CD8-positive, alpha-beta memory T cell (primary cell): ENCODE measurements around the gene GRIA1. TPM values are rescaled to one million over a fixed set of nuclear protein-coding genes. Genes with fewer than 3 reads are reported as not detected.

ENCODE experiments used
- CTCF ChIA-PET: fragments of 350-600 bp; sonication (Branson Sonifier 250); formaldehyde crosslinking; loops from one replicate; lab custom pipeline; 2021; ENCODE audit warnings: antibody characterized with exemption; lab: Charles Lee
- POLR2A ChIA-PET: fragments of 350-600 bp; sonication (Branson Sonifier 250); formaldehyde crosslinking; loops from one replicate; lab custom pipeline; 2021; ENCODE audit warnings: antibody characterized with exemption; lab: Charles Lee
- DNase-seq, 5 donors: peaks; one replicate each; pipeline versions ENCODE4 v3.0.0 to v3.0.0-alpha.2; 2020 to 2022; ENCODE audit warnings: mixed read lengths in 1 of 5
- H3K27ac ChIP-seq: one replicate; pipeline ENCODE4 v1.7.0; 2013; ENCODE audit warnings: low read depth, mild to moderate bottlenecking, low read length, moderate library complexity
- H3K27me3 ChIP-seq: 2 replicates; pipeline ENCODE4 v1.7.0; 2013; ENCODE audit warnings: low read length, mild to moderate bottlenecking; ENCODE audit not compliant: insufficient read depth, poor library complexity, severe bottlenecking
- H3K36me3 ChIP-seq: 2 replicates; pipeline ENCODE4 v1.7.0; 2013; ENCODE audit warnings: mild to moderate bottlenecking, low read length, moderate library complexity; ENCODE audit not compliant: insufficient read depth
- H3K4me1 ChIP-seq: 2 replicates; pipeline ENCODE4 v1.7.0; 2013; ENCODE audit warnings: mild to moderate bottlenecking, low read length, moderate library complexity; ENCODE audit not compliant: insufficient read depth
- H3K4me3 ChIP-seq: 2 replicates; pipeline ENCODE4 v1.7.0; 2013; ENCODE audit warnings: mild to moderate bottlenecking, low read length
- H3K9me3 ChIP-seq: 2 replicates; pipeline ENCODE4 v1.7.0; 2013; ENCODE audit warnings: mild to moderate bottlenecking, low read length
- H3K27ac Mint-ChIP-seq, 8 donors: one replicate each; pipeline ENCODE4 v1.8.0; 2020 to 2021; ENCODE audit warnings: mixed read lengths in 8 of 8, mild to moderate bottlenecking in 6 of 8, inconsistent platforms in 3 of 8, moderate library complexity in 3 of 8
- H3K27me3 Mint-ChIP-seq, 2 donors: one replicate each; pipeline ENCODE4 v1.8.0; 2020 to 2021; ENCODE audit warnings: mixed read lengths in 2 of 2, mild to moderate bottlenecking in 1 of 2, moderate library complexity in 1 of 2
- H3K36me3 Mint-ChIP-seq, 3 donors: one replicate each; pipeline ENCODE4 v1.8.0; 2020 to 2021; ENCODE audit warnings: mixed read lengths in 3 of 3, inconsistent platforms in 1 of 3, mild to moderate bottlenecking in 1 of 3
- H3K4me1 Mint-ChIP-seq, 3 donors: one replicate each; pipeline ENCODE4 v1.8.0; 2020 to 2021; ENCODE audit warnings: mixed read lengths in 3 of 3, inconsistent platforms in 1 of 3, mild to moderate bottlenecking in 1 of 3
- H3K4me3 Mint-ChIP-seq, 7 donors: one replicate each; pipeline ENCODE4 v1.8.0; 2020 to 2021; ENCODE audit warnings: mixed read lengths in 7 of 7, mild to moderate bottlenecking in 6 of 7, moderate library complexity in 4 of 7, inconsistent platforms in 2 of 7
- H3K9me3 Mint-ChIP-seq, 5 donors: one replicate each; pipeline ENCODE4 v1.8.0; 2020 to 2022; ENCODE audit warnings: mixed read lengths in 5 of 5, mild to moderate bottlenecking in 3 of 5, moderate library complexity in 2 of 5, inconsistent platforms in 1 of 5
- polyA plus RNA-seq: library from polyadenylated mRNA; unstranded; fragments of 300-500 nt; fragmentation: Illumina TruSeq; gene quantifications from one replicate; pipeline ENCODE4 v1.2.3, GENCODE V29; 2021
- total RNA-seq, 2 experiments: library from RNA; stranded (reverse); gene quantifications; one replicate each; pipeline ENCODE4 v1.2.3, GENCODE V29; 2021

GRIA1 gene
- total and polyA plus RNA-seq, 3 experiments from 2014 or later = not detected

DNA sequence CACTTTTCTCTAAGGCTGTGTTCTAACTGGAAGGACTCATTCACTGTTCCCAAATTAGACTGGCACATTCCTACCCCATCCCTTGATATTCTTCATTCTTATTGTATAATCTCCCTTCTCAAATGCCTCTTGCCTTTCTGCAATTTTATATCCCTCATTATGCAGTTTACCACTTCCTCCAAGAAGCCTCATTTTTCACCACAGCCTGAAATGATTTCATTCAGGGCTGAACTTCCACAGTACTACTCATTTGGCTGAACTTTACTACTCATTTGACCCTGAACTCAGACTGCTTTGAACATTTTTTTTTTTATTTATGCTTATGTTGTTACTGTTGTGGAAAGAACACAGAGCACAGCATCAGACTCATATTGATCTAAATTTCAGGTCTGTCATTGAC lies 32.7 kb downstream of the GRIA1 start:
- no peak for DNase-seq
- ChIA-PET POLR2A (no interaction called here), CTCF (no interaction called here)
- H3K27me3 Mint-ChIP-seq = no peaks in the 10 kb centered on the region
- H3K9me3 ChIP-seq = no peaks in the 10 kb centered on the region
- no peaks in the 10 kb centered on the region for H3K4me1 ChIP-seq
- no peak overlapping the region for H3K27ac Mint-ChIP-seq
- no peaks in the 10 kb centered on the region for H3K36me3 Mint-ChIP-seq
- no peaks in the 10 kb centered on the region for H3K4me1 Mint-ChIP-seq
- H3K4me3 ChIP-seq = no peak overlapping the region
- no peaks in the 10 kb centered on the region for H3K36me3 ChIP-seq
- H3K9me3 Mint-ChIP-seq = no peaks in the 10 kb centered on the region
- H3K27me3 ChIP-seq = no peaks in the 10 kb centered on the region
- H3K4me3 Mint-ChIP-seq = no peak overlapping the region
- H3K27ac ChIP-seq = no peak overlapping the region

GRCh38 chr5:153523831-153524230 lies 33.4 kb downstream of the GRIA1 start:
- Histone ChIP-seq H3K9me3 (no peaks in the 10 kb centered on the region), H3K4me3 (no peak overlapping the region), H3K27ac (no peak overlapping the region), H3K4me1 (no peaks in the 10 kb centered on the region), H3K27me3 (no peaks in the 10 kb centered on the region), H3K36me3 (no peaks in the 10 kb centered on the region)
- no peak overlapping the region for H3K4me3 Mint-ChIP-seq
- H3K27me3 Mint-ChIP-seq = no peaks in the 10 kb centered on the region
- no peak for DNase-seq
- no peaks in the 10 kb centered on the region for H3K36me3 Mint-ChIP-seq
- POLR2A ChIA-PET = no interaction called here
- no peaks in the 10 kb centered on the region for H3K9me3 Mint-ChIP-seq
- H3K4me1 Mint-ChIP-seq = no peaks in the 10 kb centered on the region
- CTCF ChIA-PET = no interaction called here
- H3K27ac Mint-ChIP-seq = no peak overlapping the region

GRCh38 chr5:153525536-153525935 lies 35.1 kb downstream of the GRIA1 start:
- Histone ChIP-seq H3K4me1 (no peaks in the 10 kb centered on the region), H3K36me3 (no peaks in the 10 kb centered on the region), H3K4me3 (no peak overlapping the region), H3K9me3 (no peaks in the 10 kb centered on the region), H3K27me3 (no peaks in the 10 kb centered on the region), H3K27ac (no peak overlapping the region)
- no peak overlapping the region for H3K4me3 Mint-ChIP-seq
- H3K36me3 Mint-ChIP-seq = no peaks in the 10 kb centered on the region
- H3K27ac Mint-ChIP-seq = no peak overlapping the region
- DNase-seq = no peak
- no peaks in the 10 kb centered on the region for H3K27me3 Mint-ChIP-seq
- CTCF ChIA-PET = no interaction called here
- H3K4me1 Mint-ChIP-seq = no peaks in the 10 kb centered on the region
- POLR2A ChIA-PET = no interaction called here
- H3K9me3 Mint-ChIP-seq = no peaks in the 10 kb centered on the region

GRCh38 chr5:153530357-153531143 lies 40.1 kb downstream of the GRIA1 start:
- no peaks in the 10 kb centered on the region for H3K36me3 ChIP-seq
- no peaks in the 10 kb centered on the region for H3K4me1 Mint-ChIP-seq
- H3K4me3 Mint-ChIP-seq = no peak overlapping the region
- H3K27me3 ChIP-seq = no peaks in the 10 kb centered on the region
- H3K4me1 ChIP-seq = no peaks in the 10 kb centered on the region
- H3K27me3 Mint-ChIP-seq = peaks cover 0 to 2% of the 10 kb centered on the region in 2 donors
- no peak overlapping the region for H3K27ac ChIP-seq
- CTCF ChIA-PET = no interaction called here
- no peaks in the 10 kb centered on the region for H3K36me3 Mint-ChIP-seq
- POLR2A ChIA-PET = no interaction called here
- peak overlapping the region in 1 of 8 donors; percentile 11 for H3K27ac Mint-ChIP-seq
- H3K9me3 ChIP-seq = no peaks in the 10 kb centered on the region
- H3K9me3 Mint-ChIP-seq = no peaks in the 10 kb centered on the region
- no peak for DNase-seq
- H3K4me3 ChIP-seq = no peak overlapping the region

DNA sequence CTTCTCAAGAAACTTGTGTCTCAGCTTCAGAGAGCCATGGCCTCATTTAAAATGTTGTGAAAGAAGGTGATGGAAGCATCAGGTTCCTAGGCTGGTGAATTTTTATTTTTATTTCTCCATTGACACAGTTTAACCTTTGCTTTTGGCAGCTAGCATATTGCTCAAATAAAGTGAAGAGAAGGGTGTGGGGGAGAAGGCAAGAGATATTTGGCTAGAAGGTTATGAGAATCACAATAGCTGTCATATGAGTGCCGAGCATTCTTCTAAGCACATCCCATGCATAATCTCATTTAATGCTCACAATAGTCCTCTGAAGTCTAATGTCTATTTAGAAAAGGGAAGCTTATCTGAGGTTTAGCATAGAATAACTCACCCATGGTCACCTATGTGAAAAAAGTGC lies 43.1 kb downstream of the GRIA1 start:
- CTCF ChIA-PET = no interaction called here
- no peaks in the 10 kb centered on the region for H3K9me3 ChIP-seq
- H3K27ac ChIP-seq = no peak overlapping the region
- Mint-ChIP-seq H3K9me3 (no peaks in the 10 kb centered on the region), H3K4me1 (no peaks in the 10 kb centered on the region), H3K36me3 (no peaks in the 10 kb centered on the region), H3K27ac (no peak overlapping the region), H3K27me3 (peaks cover 0 to 2% of the 10 kb centered on the region in 2 donors), H3K4me3 (no peak overlapping the region)
- DNase-seq = no peak
- no peaks in the 10 kb centered on the region for H3K4me1 ChIP-seq
- no peak overlapping the region for H3K4me3 ChIP-seq
- H3K36me3 ChIP-seq = no peaks in the 10 kb centered on the region
- H3K27me3 ChIP-seq = no peaks in the 10 kb centered on the region
- POLR2A ChIA-PET = no interaction called here

DNA sequence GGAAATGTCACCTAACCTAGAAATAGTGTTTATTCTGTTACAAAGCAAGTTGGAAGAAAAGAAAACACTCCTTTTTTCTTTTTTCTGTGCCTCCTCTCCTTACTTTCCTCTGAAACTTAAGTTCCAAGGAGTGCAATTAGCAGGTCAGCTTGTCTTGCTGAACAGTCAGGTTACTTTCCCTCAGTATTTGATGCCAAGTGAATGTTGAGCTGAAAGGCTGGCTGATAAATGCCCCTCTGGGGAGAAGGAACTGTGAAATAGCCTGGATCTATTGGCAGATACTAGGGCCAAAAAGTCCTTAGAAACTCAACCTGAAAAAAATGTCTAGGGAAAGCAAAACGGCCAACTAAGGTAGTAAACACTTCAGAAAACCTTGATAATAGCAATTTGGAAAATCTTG lies 43.6 kb downstream of the GRIA1 start:
- Mint-ChIP-seq H3K4me3 (no peak overlapping the region), H3K36me3 (no peaks in the 10 kb centered on the region), H3K9me3 (no peaks in the 10 kb centered on the region), H3K27ac (no peak overlapping the region), H3K27me3 (peaks cover 0 to 2% of the 10 kb centered on the region in 2 donors), H3K4me1 (no peaks in the 10 kb centered on the region)
- no peak overlapping the region for H3K4me3 ChIP-seq
- no peaks in the 10 kb centered on the region for H3K9me3 ChIP-seq
- H3K4me1 ChIP-seq = no peaks in the 10 kb centered on the region
- H3K27me3 ChIP-seq = no peaks in the 10 kb centered on the region
- POLR2A ChIA-PET = no interaction called here
- CTCF ChIA-PET = no interaction called here
- no peak overlapping the region for H3K27ac ChIP-seq
- no peak for DNase-seq
- H3K36me3 ChIP-seq = no peaks in the 10 kb centered on the region

- Mint-ChIP-seq H3K27me3 (peaks cover 0 to 2% of the 10 kb centered on the region in 2 donors), H3K9me3 (peaks cover 0 to 3% (median 0%) of the 10 kb centered on the region in 5 donors), H3K27ac (no peak overlapping the region), H3K4me1 (no peaks in the 10 kb centered on the region), H3K36me3 (no peaks in the 10 kb centered on the region), H3K4me3 (no peak overlapping the region)
- ChIA-PET CTCF (no interaction called here), POLR2A (no interaction called here)
- no peaks in the 10 kb centered on the region for H3K9me3 ChIP-seq
- H3K36me3 ChIP-seq = no peaks in the 10 kb centered on the region
- no peaks in the 10 kb centered on the region for H3K27me3 ChIP-seq
- no peak overlapping the region for H3K4me3 ChIP-seq
- no peak for DNase-seq
- no peaks in the 10 kb centered on the region for H3K4me1 ChIP-seq
- H3K27ac ChIP-seq = no peak overlapping the region
Observed at GRCh38 chr5:153537207-153537606, 46.7 kb downstream of the GRIA1 start.

GRCh38 chr5:153539983-153540382 lies 49.5 kb downstream of the GRIA1 start:
- DNase-seq = no peak
- no peak overlapping the region for H3K27ac ChIP-seq
- Mint-ChIP-seq H3K4me3 (no peak overlapping the region), H3K36me3 (no peaks in the 10 kb centered on the region), H3K27ac (no peak overlapping the region), H3K27me3 (no peaks in the 10 kb centered on the region), H3K9me3 (peaks cover 0 to 3% (median 2%) of the 10 kb centered on the region in 5 donors), H3K4me1 (no peaks in the 10 kb centered on the region)
- no peaks in the 10 kb centered on the region for H3K9me3 ChIP-seq
- H3K27me3 ChIP-seq = no peaks in the 10 kb centered on the region
- H3K36me3 ChIP-seq = no peaks in the 10 kb centered on the region
- no peaks in the 10 kb centered on the region for H3K4me1 ChIP-seq
- H3K4me3 ChIP-seq = no peak overlapping the region
- ChIA-PET CTCF (no interaction called here), POLR2A (no interaction called here)
